IMR-90 (cell line): ENCODE data around the gene POLR2C. TPM values are rescaled to one million over a fixed set of nuclear protein-coding genes. Genes with fewer than 3 reads are reported as not detected.

Source experiments
- ATAC-seq: fragments of 200-7000 bp; cut with Tn5 transposase; 2 replicates; pipeline ENCODE4 v1.9.1; 2020; ENCODE audit warnings: low read depth, mild to moderate bottlenecking, moderate library complexity
- BruUV-seq: library from RNA; stranded (reverse); fragments of 400-500 nt; replicated peaks from 2 replicates; lab custom pipeline; 2021; lab: Mats Ljungman, UMichigan
- CTCF ChIA-PET: fragments of 300-600 bp; formaldehyde crosslinking; extraction: SDS; loops from one replicate; lab custom pipeline; 2021; ENCODE audit warnings: antibody characterized with exemption; lab: Yijun Ruan, JAX
- POLR2A ChIA-PET: fragments of 300-600 bp; sonication (Branson Sonifier 250); formaldehyde crosslinking; loops from one replicate; lab custom pipeline; 2022; ENCODE audit warnings: antibody characterized with exemption; ENCODE audit not compliant: unreplicated experiment; lab: Charles Lee
- DNase-seq: peaks from one replicate; pipeline ENCODE4 v3.0.0; 2013
- H2AFZ ChIP-seq: replicated peaks from 2 replicates; pipeline ENCODE3; 2013; ENCODE audit warnings: low read length, mild to moderate bottlenecking; ENCODE audit not compliant: poor library complexity
- H2AK5ac ChIP-seq: 2 replicates; pipeline ENCODE4 v1.6.1; 2013; ENCODE audit warnings: low read depth, low read length, inconsistent platforms
- H2AK9ac ChIP-seq: replicated peaks from 2 replicates; pipeline ENCODE3; 2013; ENCODE audit warnings: mild to moderate bottlenecking, low read depth, low read length, moderate library complexity; ENCODE audit not compliant: poor library complexity
- H2BK120ac ChIP-seq: 2 replicates; pipeline ENCODE4 v1.6.1; 2013; ENCODE audit warnings: low read depth, low read length, inconsistent platforms
- H2BK15ac ChIP-seq: 3 replicates; pipeline ENCODE4 v1.6.1; 2013; ENCODE audit warnings: low read depth, low read length, inconsistent platforms
- H2BK20ac ChIP-seq: 2 replicates; pipeline ENCODE4 v1.6.1; 2013; ENCODE audit warnings: low read depth, mild to moderate bottlenecking, inconsistent platforms, low read length, moderate library complexity
- H2BK5ac ChIP-seq: 2 replicates; pipeline ENCODE4 v1.6.1; 2013; ENCODE audit warnings: mild to moderate bottlenecking, low read depth, low read length, inconsistent platforms; ENCODE audit not compliant: poor library complexity, severe bottlenecking
- H3K14ac ChIP-seq: replicated peaks from 2 replicates; pipeline ENCODE4 v1.6.1; 2013; ENCODE audit warnings: low read depth, low read length, inconsistent platforms
- H3K18ac ChIP-seq: 2 replicates; pipeline ENCODE4 v1.6.1; 2013; ENCODE audit warnings: low read depth, low read length, control low read depth
- H3K23ac ChIP-seq: 2 replicates; pipeline ENCODE4 v1.6.1; 2013; ENCODE audit warnings: low read depth, low read length, inconsistent platforms
- H3K27ac ChIP-seq: 2 replicates; pipeline ENCODE4 v1.5.1; 2013; ENCODE audit warnings: mild to moderate bottlenecking, control low read depth, low read length; ENCODE audit not compliant: insufficient read depth
- H3K27me3 ChIP-seq: 2 replicates; pipeline ENCODE4 v1.6.1; 2013; ENCODE audit warnings: low read length; ENCODE audit not compliant: control insufficient read depth, insufficient read depth
- H3K36me3 ChIP-seq: 2 replicates; pipeline ENCODE4 v1.6.1; 2013; ENCODE audit warnings: low read length, mixed read lengths; ENCODE audit not compliant: control insufficient read depth, insufficient read depth
- H3K4ac ChIP-seq: 2 replicates; pipeline ENCODE4 v1.6.1; 2013; ENCODE audit warnings: low read depth, low read length, inconsistent platforms
- H3K4me1 ChIP-seq: 2 replicates; pipeline ENCODE4 v1.6.1; 2013; ENCODE audit warnings: low read length, mixed read lengths; ENCODE audit not compliant: control insufficient read depth, insufficient read depth
- H3K4me2 ChIP-seq: 2 replicates; pipeline ENCODE4 v1.6.1; 2013; ENCODE audit warnings: low read depth, mild to moderate bottlenecking, control low read depth, low read length, moderate library complexity
- H3K4me3 ChIP-seq: 2 replicates; pipeline ENCODE4 v1.5.1; 2013; ENCODE audit warnings: low read depth, mild to moderate bottlenecking, control low read depth, low read length, moderate library complexity; ENCODE audit not compliant: insufficient read depth
- H3K56ac ChIP-seq: 2 replicates; pipeline ENCODE4 v1.6.1; 2013; ENCODE audit warnings: low read length, inconsistent platforms; ENCODE audit not compliant: insufficient read depth; ENCODE audit errors: extremely low read depth
- H3K79me1 ChIP-seq, 2 experiments: 2 replicates each; pipeline ENCODE4 v1.6.1; 2013; ENCODE audit warnings: low read length in 2 of 2, inconsistent platforms in 1 of 2, low read depth in 1 of 2
- H3K9ac ChIP-seq: 2 replicates; pipeline ENCODE4 v1.6.1; 2013; ENCODE audit warnings: low read depth, low read length, control low read depth
- H3K9me1 ChIP-seq: 2 replicates; pipeline ENCODE4 v1.6.1; 2013; ENCODE audit warnings: low read length, inconsistent platforms; ENCODE audit not compliant: insufficient read depth
- H3K9me3 ChIP-seq: 2 replicates; pipeline ENCODE4 v1.6.1; 2013; ENCODE audit warnings: low read length; ENCODE audit not compliant: control insufficient read depth, insufficient read depth
- H4K20me1 ChIP-seq: 2 replicates; pipeline ENCODE4 v1.6.1; 2013; ENCODE audit warnings: low read length, inconsistent platforms; ENCODE audit not compliant: insufficient read depth
- H4K5ac ChIP-seq: 2 replicates; pipeline ENCODE4 v1.6.1; 2013; ENCODE audit warnings: mild to moderate bottlenecking, low read depth, low read length, control low read depth
- H4K8ac ChIP-seq, 2 experiments: 2 replicates each; pipeline ENCODE4 v1.6.1; 2013; ENCODE audit warnings: low read depth in 2 of 2, low read length in 2 of 2, control low read depth in 1 of 2, inconsistent platforms in 1 of 2
- H4K91ac ChIP-seq: 2 replicates; pipeline ENCODE4 v1.6.1; 2013; ENCODE audit warnings: low read depth, low read length, inconsistent platforms; ENCODE audit not compliant: insufficient read depth
- CEBPB ChIP-seq: IDR thresholded peaks from 2 replicates; pipeline ENCODE4 v1.6.1; 2012; ENCODE audit warnings: low read depth, low read length, improper control_type of control experiment
- CHD1 ChIP-seq: IDR thresholded peaks from 2 replicates; pipeline ENCODE4 v1.6.1; 2012; ENCODE audit warnings: low read depth, low read length, improper control_type of control experiment
- CTCF ChIP-seq: conservative IDR thresholded peaks from 2 replicates; pipeline ENCODE4 v1.5.1; 2012; ENCODE audit warnings: mild to moderate bottlenecking, low read depth, low read length, improper control_type of control experiment
- ELK1 ChIP-seq: fragments of 150-350 bp; IDR thresholded peaks from 2 replicates; pipeline ENCODE4 v1.6.1; 2016; ENCODE audit warnings: low read depth, mild to moderate bottlenecking, low read length, moderate library complexity, borderline replicate concordance
- FOS ChIP-seq: fragments of 150-350 bp; IDR thresholded peaks from 2 replicates; pipeline ENCODE4 v1.6.1; 2016; ENCODE audit warnings: low read depth, low read length
- MAZ ChIP-seq: IDR thresholded peaks from 2 replicates; pipeline ENCODE4 v1.6.1; 2012; ENCODE audit warnings: low read depth, mild to moderate bottlenecking, low read length, improper control_type of control experiment, moderate library complexity, borderline replicate concordance
- MXI1 ChIP-seq: IDR thresholded peaks from 2 replicates; pipeline ENCODE4 v1.6.1; 2012; ENCODE audit warnings: low read depth, mild to moderate bottlenecking, low read length, moderate library complexity, borderline replicate concordance
- NFE2L2 ChIP-seq: fragments of 150-350 bp; IDR thresholded peaks from 2 replicates; pipeline ENCODE4 v1.6.1; 2016; ENCODE audit warnings: low read depth, mild to moderate bottlenecking, low read length
- POLR2A ChIP-seq: IDR thresholded peaks from 2 replicates; pipeline ENCODE4 v1.6.1; 2012; ENCODE audit warnings: mild to moderate bottlenecking, low read depth, low read length
- RAD21 ChIP-seq: IDR thresholded peaks from 2 replicates; pipeline ENCODE4 v1.6.1; 2012; ENCODE audit warnings: low read length, improper control_type of control experiment
- RFX5 ChIP-seq: IDR thresholded peaks from 2 replicates; pipeline ENCODE4 v1.8.0; 2012; ENCODE audit warnings: low read depth, mild to moderate bottlenecking, low read length, moderate library complexity
- SMC3 ChIP-seq: fragments of 150-350 bp; IDR thresholded peaks from 2 replicates; pipeline ENCODE4 v1.6.1; 2016; ENCODE audit warnings: low read depth, mild to moderate bottlenecking, antibody characterized with exemption, low read length, moderate library complexity
- USF2 ChIP-seq: fragments of 150-350 bp; IDR thresholded peaks from 2 replicates; pipeline ENCODE4 v1.6.1; 2017; ENCODE audit warnings: mild to moderate bottlenecking, antibody characterized with exemption, low read length, low read depth
- WGBS, 2 experiments: methylation state at CpG; one replicate each; pipeline versions ENCODE4 v1.1.5 to v1.1.7; 2013; ENCODE audit warnings: missing lambda C conversion rate in 2 of 2; ENCODE audit not compliant: insufficient read length in 1 of 2; ENCODE audit errors: extremely low coverage in 2 of 2; 5-methylcytosine and 5-hydroxymethylcytosine counted together
- dilution Hi-C: fragments of 300-500 bp; cut with HindIII; formaldehyde crosslinking; loops from one replicate; pipeline ENCODE4 v1.14.3; 2018; ENCODE audit warnings: low sequenced_read_pairs; ENCODE audit not compliant: unreplicated experiment
- in situ Hi-C: fragments of 300-500 bp; cut with MboI; formaldehyde crosslinking; loops from 3 replicates; pipeline ENCODE4 v1.14.3; 2019; ENCODE audit warnings: low sequenced_read_pairs, inconsistent platforms, mixed read lengths
- intact Hi-C: fragments of 100-400 bp; cut with micrococcal nuclease; formaldehyde crosslinking; loops from 2 replicates; pipeline ENCODE4 v1.10.0; 2022
- polyA plus RNA-seq, 3 experiments: library from polyadenylated mRNA; depleted of rRNA; stranded (reverse); fragments of >200 nt; gene quantifications; 2 replicates each; pipeline ENCODE4 v1.2.3, GENCODE V29; 2012; ENCODE audit warnings: low replicate concordance in 1 of 3
- total RNA-seq: library from RNA; depleted of rRNA; stranded (reverse); fragments of >200 nt; gene quantifications from 2 replicates; pipeline ENCODE4 v1.2.3, GENCODE V29; 2012

The POLR2C gene
- total and polyA plus RNA-seq, 2 of the 4 experiments (the other 2 are of a cell fraction), result 137 to 340 TPM

GRCh38 chr16:57480754-57481230, 18.3 kb downstream of the POLR2C start:
- Histone ChIP-seq H2AK9ac (peak overlapping the region; percentile 57), H3K4me1 (peaks cover 12% of the 10 kb centered on the region), H3K27ac (no peak overlapping the region), H3K4me3 (no peak overlapping the region), H3K9ac (no peak overlapping the region), H3K4ac (peak overlapping the region; percentile 48; the same call in 1 of the 2 replicates), H2BK20ac (no peak overlapping the region), H3K4me2 (no peak overlapping the region), H2BK15ac (no peak overlapping the region; the same call in 2 of the 3 replicates), H3K9me3 (no peaks in the 10 kb centered on the region), H3K18ac (no peak overlapping the region), H2BK5ac (no peak overlapping the region), H3K79me1 (peaks cover 9 to 25% of the 10 kb centered on the region in 2 experiments), H2AK5ac (0 out of 2 replicates have a peak overlapping the region, but pooled peaks have one; percentile 33), H4K20me1 (no peaks in the 10 kb centered on the region; the same call in 1 of the 2 replicates), H4K5ac (no peak overlapping the region), H4K91ac (no peak overlapping the region), H3K9me1 (no peaks in the 10 kb centered on the region; the same call in 1 of the 2 replicates), H3K56ac (no peak overlapping the region; the same call in 1 of the 2 replicates), H2BK120ac (no peak overlapping the region), H3K27me3 (no peaks in the 10 kb centered on the region), H3K36me3 (no peaks in the 10 kb centered on the region), H2AFZ (peak overlapping the region; percentile 86), H3K23ac (no peak overlapping the region; the same call in 1 of the 2 replicates), H4K8ac (peak overlapping the region in 1 of 2 experiments; percentile 71; a peak in 2 of 4 replicates), H3K14ac (no peak overlapping the region)
- no peak for DNase-seq
- CTCF ChIA-PET, result interaction anchor here (1.0 kb wide), 1 partner anchor 39 kb away, joined by 3 read pairs; no protein-coding TSS in a partner anchor
- dilution Hi-C loops, result no loop called here
- WGBS, 2 experiments, result 60% methylated on average over 1 of the region's 6 CpGs; no CpG with 5 or more reads in 1 of the 2 experiments
- POLR2A ChIA-PET, result no interaction called here
- intact Hi-C loops, result no loop called here
- TF ChIP-seq RAD21 (no peak), POLR2A (no peak), CEBPB (no peak), CHD1 (no peak), RFX5 (no peak), ELK1 (no peak), CTCF (no peak), NFE2L2 (no peak), SMC3 (no peak), USF2 (no peak), MXI1 (no peak), FOS (no peak), MAZ (no peak)
- in situ Hi-C loops, result no loop called here
- no TSS peak for BruUV-seq
- ATAC-seq, result no peak
